CD8-positive, alpha-beta memory T cell (primary cell): Measurements from ENCODE around the gene TUBA4B. TPM values are rescaled to one million over a fixed set of nuclear protein-coding genes. Genes with fewer than 3 reads are reported as not detected.

ENCODE experiments used
- CTCF ChIA-PET: fragments of 350-600 bp; sonication (Branson Sonifier 250); formaldehyde crosslinking; loops from one replicate; lab custom pipeline; 2021; ENCODE audit warnings: antibody characterized with exemption; lab: Charles Lee
- POLR2A ChIA-PET: fragments of 350-600 bp; sonication (Branson Sonifier 250); formaldehyde crosslinking; loops from one replicate; lab custom pipeline; 2021; ENCODE audit warnings: antibody characterized with exemption; lab: Charles Lee
- DNase-seq, 5 donors: peaks; one replicate each; pipeline versions ENCODE4 v3.0.0 to v3.0.0-alpha.2; 2020 to 2022; ENCODE audit warnings: mixed read lengths in 1 of 5
- H3K27ac ChIP-seq: one replicate; pipeline ENCODE4 v1.7.0; 2013; ENCODE audit warnings: low read depth, mild to moderate bottlenecking, low read length, moderate library complexity
- H3K27me3 ChIP-seq: 2 replicates; pipeline ENCODE4 v1.7.0; 2013; ENCODE audit warnings: low read length, mild to moderate bottlenecking; ENCODE audit not compliant: insufficient read depth, poor library complexity, severe bottlenecking
- H3K36me3 ChIP-seq: 2 replicates; pipeline ENCODE4 v1.7.0; 2013; ENCODE audit warnings: mild to moderate bottlenecking, low read length, moderate library complexity; ENCODE audit not compliant: insufficient read depth
- H3K4me1 ChIP-seq: 2 replicates; pipeline ENCODE4 v1.7.0; 2013; ENCODE audit warnings: mild to moderate bottlenecking, low read length, moderate library complexity; ENCODE audit not compliant: insufficient read depth
- H3K4me3 ChIP-seq: 2 replicates; pipeline ENCODE4 v1.7.0; 2013; ENCODE audit warnings: mild to moderate bottlenecking, low read length
- H3K9me3 ChIP-seq: 2 replicates; pipeline ENCODE4 v1.7.0; 2013; ENCODE audit warnings: mild to moderate bottlenecking, low read length
- H3K27ac Mint-ChIP-seq, 8 donors: one replicate each; pipeline ENCODE4 v1.8.0; 2020 to 2021; ENCODE audit warnings: mixed read lengths in 8 of 8, mild to moderate bottlenecking in 6 of 8, inconsistent platforms in 3 of 8, moderate library complexity in 3 of 8
- H3K27me3 Mint-ChIP-seq, 2 donors: one replicate each; pipeline ENCODE4 v1.8.0; 2020 to 2021; ENCODE audit warnings: mixed read lengths in 2 of 2, mild to moderate bottlenecking in 1 of 2, moderate library complexity in 1 of 2
- H3K36me3 Mint-ChIP-seq, 3 donors: one replicate each; pipeline ENCODE4 v1.8.0; 2020 to 2021; ENCODE audit warnings: mixed read lengths in 3 of 3, inconsistent platforms in 1 of 3, mild to moderate bottlenecking in 1 of 3
- H3K4me1 Mint-ChIP-seq, 3 donors: one replicate each; pipeline ENCODE4 v1.8.0; 2020 to 2021; ENCODE audit warnings: mixed read lengths in 3 of 3, inconsistent platforms in 1 of 3, mild to moderate bottlenecking in 1 of 3
- H3K4me3 Mint-ChIP-seq, 7 donors: one replicate each; pipeline ENCODE4 v1.8.0; 2020 to 2021; ENCODE audit warnings: mixed read lengths in 7 of 7, mild to moderate bottlenecking in 6 of 7, moderate library complexity in 4 of 7, inconsistent platforms in 2 of 7
- H3K9me3 Mint-ChIP-seq, 5 donors: one replicate each; pipeline ENCODE4 v1.8.0; 2020 to 2022; ENCODE audit warnings: mixed read lengths in 5 of 5, mild to moderate bottlenecking in 3 of 5, moderate library complexity in 2 of 5, inconsistent platforms in 1 of 5
- polyA plus RNA-seq: library from polyadenylated mRNA; unstranded; fragments of 300-500 nt; fragmentation: Illumina TruSeq; gene quantifications from one replicate; pipeline ENCODE4 v1.2.3, GENCODE V29; 2021
- total RNA-seq, 2 experiments: library from RNA; stranded (reverse); gene quantifications; one replicate each; pipeline ENCODE4 v1.2.3, GENCODE V29; 2021

TUBA4B gene
- total and polyA plus RNA-seq, 3 experiments from 2014 or later = not detected

- Histone ChIP-seq H3K9me3 (no peaks in the 10 kb centered on the region), H3K27me3 (peaks cover 3% of the 10 kb centered on the region), H3K36me3 (no peaks in the 10 kb centered on the region), H3K27ac (no peak overlapping the region), H3K4me3 (no peak overlapping the region), H3K4me1 (no peaks in the 10 kb centered on the region)
- ChIA-PET CTCF (interaction anchor here (0.7 to 1.5 kb wide), 4 partner anchors 21 to 1142 kb away, joined by 3 to 7 read pairs (median 3); no protein-coding TSS in a partner anchor), POLR2A (interaction anchor here (0.7 kb wide), 1 partner anchor 34 kb away, joined by 5 read pairs; no protein-coding TSS in a partner anchor)
- H3K4me3 Mint-ChIP-seq = no peak overlapping the region
- no peak for DNase-seq
- H3K4me1 Mint-ChIP-seq = no peaks in the 10 kb centered on the region
- H3K27ac Mint-ChIP-seq = no peak overlapping the region
- H3K9me3 Mint-ChIP-seq = peaks cover 0 to 3% (median 0%) of the 10 kb centered on the region in 5 donors
- H3K36me3 Mint-ChIP-seq = no peaks in the 10 kb centered on the region
- peaks cover 14 to 30% of the 10 kb centered on the region in 2 donors for H3K27me3 Mint-ChIP-seq
Observed at GRCh38 chr2:219314804-219315468, 61.9 kb downstream of the TUBA4B start.

Other genes starting within 250 kb of the TUBA4B start
- not detected for gene CFAP65, start 211.7 kb upstream of the TUBA4B start, total RNA-seq
- not detected for gene CFAP65, start 211.7 kb upstream of the TUBA4B start, polyA plus RNA-seq
- gene IHH, start 192.3 kb upstream of the TUBA4B start, total RNA-seq = not detected
- not detected for gene IHH, start 192.3 kb upstream of the TUBA4B start, polyA plus RNA-seq
- 10 to 100 TPM; 22.4 to 24.5 TPM for gene NHEJ1, start 92.4 kb upstream of the TUBA4B start, total RNA-seq
- 26.3 TPM for gene NHEJ1, start 92.4 kb upstream of the TUBA4B start, polyA plus RNA-seq
- gene SLC23A3, start 83.2 kb upstream of the TUBA4B start, total RNA-seq = 1 to 10 TPM; 2.3 to 2.6 TPM
- gene SLC23A3, start 83.2 kb upstream of the TUBA4B start, polyA plus RNA-seq = not detected
- 10 to 100 TPM; 66.2 to 67.0 TPM for gene CNPPD1, start 76.3 kb upstream of the TUBA4B start, total RNA-seq
- gene CNPPD1, start 76.3 kb upstream of the TUBA4B start, polyA plus RNA-seq = 74.3 TPM
- gene RETREG2, start 75.0 kb upstream of the TUBA4B start, total RNA-seq = 10 to 100 TPM; 67.6 to 76.1 TPM
- 65.9 TPM for gene RETREG2, start 75.0 kb upstream of the TUBA4B start, polyA plus RNA-seq
- 10 to 100 TPM; 32.4 to 36.8 TPM for gene ZFAND2B, start 46.5 kb upstream of the TUBA4B start, total RNA-seq
- 86.0 TPM for gene ZFAND2B, start 46.5 kb upstream of the TUBA4B start, polyA plus RNA-seq
- 10 to 100 TPM; 22.1 to 22.8 TPM for gene ABCB6, start 34.3 kb upstream of the TUBA4B start, total RNA-seq
- gene ABCB6, start 34.3 kb upstream of the TUBA4B start, polyA plus RNA-seq = 2.1 TPM
- gene ATG9A, start 23.6 kb upstream of the TUBA4B start, total RNA-seq = 10 to 100 TPM; 46.1 to 52.9 TPM
- gene ATG9A, start 23.6 kb upstream of the TUBA4B start, polyA plus RNA-seq = 32.0 TPM
- gene ANKZF1, start 23.4 kb upstream of the TUBA4B start, total RNA-seq = 10 to 100 TPM; 72.4 to 76.0 TPM
- 32.5 TPM for gene ANKZF1, start 23.4 kb upstream of the TUBA4B start, polyA plus RNA-seq
- 1 to 10 TPM; 2.6 to 3.5 TPM for gene GLB1L, start 7.8 kb upstream of the TUBA4B start, total RNA-seq
- gene GLB1L, start 7.8 kb upstream of the TUBA4B start, polyA plus RNA-seq = 0.99 TPM
- gene STK16, start 7.8 kb upstream of the TUBA4B start, total RNA-seq = 10 to 100 TPM; 23.0 to 26.1 TPM
- gene STK16, start 7.8 kb upstream of the TUBA4B start, polyA plus RNA-seq = 18.6 TPM
- gene TUBA4A, start 675 bp downstream of the TUBA4B start, total RNA-seq = 100 to 1,000 TPM; 175 to 178 TPM
- gene TUBA4A, start 675 bp downstream of the TUBA4B start, polyA plus RNA-seq = 234 TPM
- gene DNAJB2, start 26.1 kb downstream of the TUBA4B start, total RNA-seq = 10 to 100 TPM; 48.5 to 56.4 TPM
- gene DNAJB2, start 26.1 kb downstream of the TUBA4B start, polyA plus RNA-seq = 5.9 TPM
- gene PTPRN, start 56.2 kb downstream of the TUBA4B start, total RNA-seq = under 1 TPM in 1 of 2 experiments, not detected in 1; 0.11 TPM
- not detected for gene PTPRN, start 56.2 kb downstream of the TUBA4B start, polyA plus RNA-seq
- not detected for gene RESP18, start 79.5 kb downstream of the TUBA4B start, total RNA-seq
- not detected for gene RESP18, start 79.5 kb downstream of the TUBA4B start, polyA plus RNA-seq
- gene DNPEP, start 134.7 kb downstream of the TUBA4B start, total RNA-seq = 100 to 1,000 TPM; 112 to 116 TPM
- 69.1 TPM for gene DNPEP, start 134.7 kb downstream of the TUBA4B start, polyA plus RNA-seq
- not detected for gene DES, start 165.1 kb downstream of the TUBA4B start, total RNA-seq
- gene DES, start 165.1 kb downstream of the TUBA4B start, polyA plus RNA-seq = not detected
- gene SPEG, start 181.6 kb downstream of the TUBA4B start, total RNA-seq = 1 to 10 TPM in 1 of 2 experiments, under 1 TPM in 1; 0.94 to 1.0 TPM
- gene SPEG, start 181.6 kb downstream of the TUBA4B start, polyA plus RNA-seq = 0.48 TPM
- gene GMPPA, start 245.6 kb downstream of the TUBA4B start, total RNA-seq = 10 to 100 TPM; 36.9 to 37.1 TPM
- gene GMPPA, start 245.6 kb downstream of the TUBA4B start, polyA plus RNA-seq = 32.5 TPM